ENCODE measurements around the gene MED22.
"Not testable (repeated sequence)": the region's sequence is repeated elsewhere in the genome, so short reads cannot be mapped to it uniquely, and the experiment has no call there.

MED22 gene

GRCh38 chr9:133333566-133333965, 14.4 kb downstream of the MED22 start:
- no peak for DNase-seq

GRCh38 chr9:133333011-133333410, 14.9 kb downstream of the MED22 start:
- DNase-seq: no peak

- no peak for DNase-seq
Measured at GRCh38 chr9:133332381-133332730, 15.6 kb downstream of the MED22 start.

- no peak for DNase-seq
Measured at GRCh38 chr9:133331641-133332380, 16.1 kb downstream of the MED22 start.

GRCh38 chr9:133331221-133331620, 16.7 kb downstream of the MED22 start:
- no peak for DNase-seq

- DNase-seq: peak; percentile 46
Measured at GRCh38 chr9:133329306-133330156, 18.4 kb downstream of the MED22 start.

- no peak for DNase-seq
Measured at GRCh38 chr9:133327834-133328484, 20.0 kb downstream of the MED22 start.

GRCh38 chr9:133327021-133327420, 20.9 kb downstream of the MED22 start:
- not testable (repeated sequence) for DNase-seq

GRCh38 chr9:133323991-133324703, 23.8 kb downstream of the MED22 start:
- no peak for DNase-seq

GRCh38 chr9:133323211-133323610, 24.7 kb downstream of the MED22 start:
- DNase-seq: no peak

GRCh38 chr9:133322701-133323100, 25.2 kb downstream of the MED22 start:
- no peak for DNase-seq

GRCh38 chr9:133321411-133321935, 26.5 kb downstream of the MED22 start:
- DNase-seq: no peak

GRCh38 chr9:133320421-133320881, 27.5 kb downstream of the MED22 start:
- DNase-seq: no peak

GRCh38 chr9:133317551-133317950, 30.4 kb downstream of the MED22 start:
- not testable (repeated sequence) for DNase-seq

- no peak for DNase-seq
Measured at GRCh38 chr9:133315997-133316396, 31.9 kb downstream of the MED22 start.

GRCh38 chr9:133309608-133310007, 38.3 kb downstream of the MED22 start:
- no peak for DNase-seq

- DNase-seq: no peak
Measured at GRCh38 chr9:133307301-133307700, 40.6 kb downstream of the MED22 start.

- no peak for DNase-seq
Measured at GRCh38 chr9:133306242-133307204, 41.4 kb downstream of the MED22 start.

- DNase-seq: no peak
Measured at GRCh38 chr9:133305731-133306130, 42.2 kb downstream of the MED22 start.

GRCh38 chr9:133304477-133305377, 43.2 kb downstream of the MED22 start:
- DNase-seq: no peak

GRCh38 chr9:133304158-133304470, 43.8 kb downstream of the MED22 start:
- DNase-seq: no peak
